Inflammatory macrophage treated with lipopolysaccharide for 4 hours (primary cell): ENCODE results near the gene INTS6.
A peak's percentile ranks its signal among the peaks of the same experiment; 100 is the strongest.

ENCODE experiments used
- DNase-seq: peaks from one replicate; pipeline ENCODE4 v3.0.0-alpha.2; 2020

Gene INTS6

DNA sequence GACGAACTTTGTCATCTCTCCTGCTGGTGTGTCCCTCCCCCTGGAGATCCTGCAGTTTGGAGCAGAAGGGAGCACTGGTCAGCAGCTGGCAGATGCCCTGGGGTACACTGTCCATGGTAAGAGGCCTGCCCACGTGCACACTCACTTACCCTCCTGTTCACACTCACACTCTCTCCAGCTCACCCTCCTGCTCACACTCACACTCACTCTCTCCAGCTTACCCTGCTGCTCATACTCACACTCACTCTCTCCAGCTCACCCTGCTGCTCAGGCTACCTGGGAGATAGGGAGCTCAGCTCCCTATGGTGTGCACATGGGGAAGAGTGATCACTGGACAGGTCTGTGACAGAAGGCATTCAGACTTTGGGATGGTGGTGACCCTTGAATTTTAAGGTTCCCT, 111.6 kb downstream of the INTS6 start:
- DNase-seq = no peak

DNA sequence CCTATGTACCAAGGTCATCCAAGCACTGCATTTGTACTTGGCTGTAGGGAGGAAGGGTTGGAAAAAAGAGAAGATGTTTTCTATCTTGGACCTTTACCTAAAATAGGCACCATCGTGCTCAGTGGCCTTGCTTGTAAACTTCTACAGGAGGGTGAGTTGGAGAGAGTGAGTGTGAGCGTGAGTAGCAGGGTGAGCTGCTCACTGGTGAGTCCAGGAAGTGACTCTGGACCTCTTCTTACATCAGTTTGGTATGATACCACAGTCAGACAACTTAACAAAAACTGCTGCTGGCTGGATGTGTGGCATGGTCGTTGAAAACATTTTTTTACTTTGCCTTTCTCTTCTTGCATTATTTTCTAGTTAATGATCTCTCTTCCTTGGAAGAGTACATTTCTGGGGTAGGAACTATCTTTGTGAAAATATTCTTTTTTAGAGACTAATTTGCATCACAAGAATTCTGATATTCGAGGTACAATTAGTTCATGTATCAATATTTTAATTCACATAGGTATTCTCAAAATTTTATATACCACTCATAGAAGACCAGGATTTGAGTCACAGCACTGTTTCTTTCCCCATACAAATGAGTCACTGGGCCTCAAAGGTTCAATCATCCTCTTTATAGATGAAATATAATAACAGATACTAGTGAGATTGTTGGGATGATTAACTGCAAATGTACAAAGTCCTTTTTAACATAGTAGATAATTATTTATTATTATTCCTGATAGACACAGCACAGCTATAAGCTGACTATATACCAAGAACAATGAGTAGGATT, 112.7 kb downstream of the INTS6 start:
- no peak for DNase-seq

GRCh38 chr13:51339354-51339753, 113.5 kb downstream of the INTS6 start, which contains the start of gene SERPINE3:
Gene SERPINE3, plus strand, starts transcription at chr13:51339691. Its CDS starts 1,401 bp downstream, at chr13:51341092.
- no peak for DNase-seq

DNA sequence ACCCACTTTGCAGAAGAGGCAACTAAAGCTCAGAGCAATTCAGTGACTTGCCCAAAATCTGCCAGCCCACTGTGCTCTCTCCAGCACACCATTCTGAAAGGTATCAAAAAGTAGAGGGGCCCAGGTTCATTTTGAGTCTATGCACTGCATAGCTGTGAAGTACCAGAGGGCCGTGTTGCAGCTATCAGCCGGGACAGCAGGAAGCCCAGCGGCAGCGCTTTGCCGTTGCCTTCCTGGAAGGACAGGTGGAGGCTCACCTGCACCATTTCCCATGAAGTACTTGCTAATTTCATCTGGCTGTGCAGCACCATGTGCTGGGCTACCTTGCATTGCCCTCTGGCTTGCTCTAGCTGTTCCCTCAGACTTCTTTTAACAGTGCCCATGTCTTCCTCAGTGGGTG, 116.1 kb downstream of the INTS6 start:
- DNase-seq = no peak

GRCh38 chr13:51333826-51334225, 119.0 kb downstream of the INTS6 start:
- no peak for DNase-seq

DNA sequence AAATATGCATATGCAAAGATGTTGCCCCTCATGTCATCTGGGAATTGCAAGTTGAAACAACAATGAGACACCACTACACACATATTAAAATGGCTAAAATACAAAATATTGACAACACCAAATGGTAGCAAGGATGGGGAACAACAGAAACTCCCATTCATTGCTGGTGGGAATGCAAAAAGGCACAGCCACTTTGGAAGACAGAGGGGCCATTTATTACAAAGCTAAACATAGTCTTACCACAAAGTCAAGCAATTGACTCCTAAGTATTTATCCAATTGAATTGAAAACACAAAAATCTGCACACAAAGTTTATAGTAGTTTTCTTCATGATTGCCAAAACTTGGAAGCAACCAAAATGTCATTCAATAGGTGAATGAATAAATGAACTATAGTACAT, 119.4 kb downstream of the INTS6 start:
- no peak for DNase-seq

GRCh38 chr13:51332566-51333361, 120.1 kb downstream of the INTS6 start:
- DNase-seq = no peak

- peak; percentile 73 for DNase-seq
These were observed 121.4 kb downstream of the INTS6 start for GRCh38 chr13:51331354-51331861.

DNA sequence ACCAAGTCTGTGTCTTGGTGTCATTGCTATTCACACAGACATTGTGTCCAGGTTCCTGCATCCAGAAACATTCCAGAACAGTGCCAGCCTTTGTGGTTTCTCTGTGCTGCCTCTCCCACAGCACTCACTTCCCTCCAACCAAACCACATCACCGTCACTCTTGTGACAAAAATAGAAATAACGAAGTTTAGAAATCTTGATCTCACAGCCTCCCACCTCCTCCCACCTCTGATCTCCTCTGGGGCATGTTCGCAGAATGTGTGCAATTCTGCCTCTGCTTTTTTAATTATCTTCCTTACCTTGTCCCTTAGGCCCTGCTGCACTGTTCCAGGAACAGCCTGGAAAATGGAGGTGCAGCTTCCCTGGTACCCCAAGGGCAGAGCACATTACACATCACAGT, 122.0 kb downstream of the INTS6 start:
- DNase-seq = peak; percentile 84

GRCh38 chr13:51329606-51330005, 123.2 kb downstream of the INTS6 start:
- peak; percentile 24 for DNase-seq

DNA sequence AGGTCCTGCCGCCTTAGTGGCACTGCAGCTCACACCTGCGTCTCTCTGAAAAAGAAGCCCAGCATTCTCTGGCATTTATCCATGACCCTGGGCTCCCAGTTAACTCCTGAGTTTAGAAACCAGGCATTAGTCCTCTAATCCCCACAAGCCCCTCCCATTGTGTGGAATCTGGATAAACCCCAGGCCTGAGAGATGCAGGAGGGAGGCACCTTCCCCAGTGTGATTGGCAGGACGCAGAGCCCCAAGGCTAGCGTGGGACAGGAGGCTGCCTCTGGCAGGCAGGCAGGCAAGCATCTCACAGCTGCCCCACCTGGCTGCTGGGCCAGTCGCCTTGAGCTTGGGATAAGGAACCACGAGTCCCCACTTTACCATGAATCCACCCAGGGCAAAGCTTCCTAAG, 124.3 kb downstream of the INTS6 start:
- no peak for DNase-seq

GRCh38 chr13:51327961-51328360, 124.9 kb downstream of the INTS6 start:
- DNase-seq = peak; percentile 46

DNA sequence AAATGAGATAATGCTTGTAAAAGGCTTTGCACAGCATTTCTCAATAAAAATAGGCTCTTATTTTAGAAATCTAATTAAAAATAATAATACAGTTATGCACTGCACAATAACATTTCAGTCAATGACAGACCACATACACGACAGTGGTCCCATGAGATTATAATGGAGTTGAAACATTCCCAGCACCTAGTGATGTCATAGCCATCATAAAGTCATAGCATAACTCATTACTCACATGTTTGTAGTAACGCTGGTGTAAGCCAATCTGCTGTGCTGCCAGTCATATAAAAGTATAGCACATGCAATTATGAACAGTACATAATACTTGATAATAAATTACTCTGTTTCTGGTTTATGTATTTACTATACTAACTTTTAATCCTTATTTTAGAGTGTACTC, 126.1 kb downstream of the INTS6 start:
- DNase-seq = no peak

GRCh38 chr13:51325837-51326236, 127.0 kb downstream of the INTS6 start:
- no peak for DNase-seq

- DNase-seq = no peak
These were observed 128.0 kb downstream of the INTS6 start for GRCh38 chr13:51324714-51325420.

- no peak for DNase-seq
These were observed 128.9 kb downstream of the INTS6 start for GRCh38 chr13:51323824-51324511.

DNA sequence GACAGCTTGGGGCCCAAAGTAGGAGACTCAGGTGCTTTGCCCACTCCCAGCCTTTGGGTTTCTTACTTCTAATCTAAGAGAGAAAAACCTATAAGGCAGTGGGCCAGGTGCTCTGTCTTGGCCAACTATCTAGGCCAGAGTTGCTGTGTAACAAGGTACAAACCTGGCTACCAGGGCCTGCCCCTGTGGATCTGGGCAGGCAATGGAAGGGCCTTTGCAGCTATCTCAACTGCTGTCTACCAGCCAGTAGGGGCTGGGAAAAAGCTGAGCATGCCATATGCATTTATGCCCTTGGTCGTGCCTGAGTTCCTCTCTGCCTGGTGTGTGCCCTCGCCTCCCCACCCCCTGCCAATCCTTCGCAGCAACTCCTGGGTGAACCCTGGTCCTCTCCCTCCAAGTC, 130.0 kb downstream of the INTS6 start:
- DNase-seq = no peak

DNA sequence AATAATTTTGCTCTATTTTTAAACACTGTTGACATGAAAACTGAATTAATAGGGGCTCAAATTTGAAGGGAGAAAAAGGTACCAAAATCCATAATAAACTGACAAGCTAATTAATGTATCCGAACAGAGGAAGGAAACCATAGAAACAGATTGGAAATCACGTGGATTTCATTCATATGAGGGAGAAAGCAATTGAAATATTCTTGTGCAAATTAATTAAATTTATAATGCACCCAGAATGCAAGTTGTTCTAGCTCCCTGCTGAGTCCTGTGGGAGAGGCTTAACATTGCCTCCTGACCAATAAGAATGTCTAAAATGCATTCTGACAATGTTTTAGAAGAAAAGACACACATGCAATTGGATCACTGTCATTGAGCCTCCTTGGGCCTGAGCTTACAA, 131.0 kb downstream of the INTS6 start:
- DNase-seq = no peak

DNA sequence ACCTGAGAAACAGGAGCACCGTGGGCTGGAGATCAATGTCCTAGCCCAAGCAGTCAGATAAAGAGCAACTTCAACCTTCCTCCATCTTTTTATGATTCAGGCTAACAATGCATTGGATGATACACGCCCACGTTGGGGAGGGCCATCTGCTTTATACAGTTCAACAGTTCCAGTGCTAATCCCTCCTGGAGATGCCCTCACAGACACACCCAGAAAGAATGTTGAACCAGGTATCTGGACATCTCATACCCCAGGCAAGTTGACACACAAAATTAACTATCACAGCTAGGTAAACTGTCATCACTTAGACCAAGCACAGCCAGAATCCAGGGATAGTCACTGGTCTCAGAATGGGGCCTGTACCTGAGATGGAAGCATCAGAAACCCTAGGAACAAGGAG, 134.0 kb downstream of the INTS6 start:
- no peak for DNase-seq

DNA sequence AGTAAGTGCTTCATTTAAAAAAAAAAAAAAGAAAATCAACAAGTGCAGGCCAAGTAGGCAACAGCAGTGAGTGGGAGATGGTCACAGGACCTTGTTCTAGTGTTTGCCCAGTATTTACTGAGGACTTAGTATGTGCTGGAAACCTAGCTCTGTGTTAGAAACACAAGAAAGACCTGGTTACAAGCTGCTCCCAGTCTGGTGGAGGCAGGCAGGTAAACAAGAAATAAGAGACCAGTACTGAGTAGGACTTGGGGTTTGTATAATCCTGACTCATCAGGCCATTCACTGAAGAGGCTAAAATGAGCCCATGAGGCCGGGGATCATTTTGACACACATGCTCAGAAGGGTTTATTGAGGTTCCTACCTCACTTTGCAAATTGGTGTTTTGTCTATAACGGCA, 134.8 kb downstream of the INTS6 start:
- DNase-seq = no peak

- no peak for DNase-seq
These were observed 135.6 kb downstream of the INTS6 start for GRCh38 chr13:51317262-51317661.

- DNase-seq = no peak
These were observed 139.2 kb downstream of the INTS6 start for GRCh38 chr13:51313619-51314018.
